Uterus (tissue), 4 donors: ENCODE data around the gene DAND5. TPM values are rescaled to one million over a fixed set of nuclear protein-coding genes. Genes with fewer than 3 reads are reported as not detected.

Experiments used
- DNase-seq, 2 donors: peaks; one replicate each; pipeline ENCODE4 v3.0.0-alpha.2; 2019 to 2020
- H3K27ac ChIP-seq, 2 donors: fragments of 200-600 bp; sonication (generic); 1 replicate in 1 of 2; 2 replicates in 1 of 2; pipeline ENCODE4 v1.5.1; 2016 to 2018
- H3K27me3 ChIP-seq, 2 donors: fragments of 200-600 bp; sonication (generic); one replicate each; pipeline ENCODE4 v1.5.1; 2018 to 2019; ENCODE audit warnings: control low read depth in 1 of 2
- H3K36me3 ChIP-seq, 2 donors: fragments of 200-600 bp; sonication (generic); one replicate each; pipeline ENCODE4 v1.5.1; 2019; ENCODE audit warnings: control low read depth in 1 of 2
- H3K4me1 ChIP-seq, 2 donors: fragments of 200-600 bp; sonication (generic); one replicate each; pipeline ENCODE4 v1.5.1; 2018 to 2019; ENCODE audit warnings: control low read depth in 1 of 2
- H3K4me3 ChIP-seq, 2 donors: fragments of 200-600 bp; sonication (generic); 1 replicate in 1 of 2; 2 replicates in 1 of 2; pipeline ENCODE4 v1.5.1; 2018 to 2019; ENCODE audit warnings: mild to moderate bottlenecking in 1 of 2
- H3K9me3 ChIP-seq, 2 donors: fragments of 200-600 bp; sonication (generic); one replicate each; pipeline ENCODE4 v1.5.1; 2019; ENCODE audit warnings: control low read depth in 1 of 2
- CTCF ChIP-seq, 4 experiments: fragments of 200-600 bp in 2 of 4; fragments of 450-650 bp in 2 of 4; sonication (generic) in 2 of 4; IDR thresholded peaks; one replicate each; pipeline ENCODE4 v1.5.1; 2016 to 2019; ENCODE audit warnings: antibody characterized with exemption in 4 of 4, mild to moderate bottlenecking in 2 of 4, moderate library complexity in 1 of 4
- POLR2A ChIP-seq, 2 donors: fragments of 450-650 bp; IDR thresholded peaks; one replicate each; pipeline ENCODE4 v1.6.1; 2016; ENCODE audit warnings: antibody characterized with exemption in 2 of 2, mild to moderate bottlenecking in 1 of 2, moderate library complexity in 1 of 2
- intact Hi-C: fragments of 100-400 bp; cut with DNase I; formaldehyde crosslinking; loops from one replicate; pipeline ENCODE4 v1.15.1; 2023; ENCODE audit warnings: low total_unique reads
- microRNA-seq: library from miRNA; unstranded; fragments of <30 nt; microRNA quantifications from one replicate; pipeline ENCODE4, GENCODE V29; 2016; ENCODE audit warnings: borderline microRNAs expressed, borderline replicate concordance
- small RNA-seq: library from RNA; depleted of rRNA; stranded (forward); fragments of <200 nt; gene quantifications from one replicate; pipeline ENCODE3, GENCODE V24; 2016
- total RNA-seq, 4 donors: library from RNA; depleted of rRNA in 3 of 4; stranded (reverse); fragments of >200 nt in 3 of 4; gene quantifications; one replicate each; pipeline versions ENCODE4 v1.1.0 to v1.2.4, GENCODE V29; 2014 to 2023
- donor health status: DM: yes; HTN: yes; CAD: no.

Gene DAND5
- total RNA-seq, 4 donors from 2014 or later: 0.14 TPM; not detected in 3

- Histone ChIP-seq H3K4me1 (peaks cover 8 to 25% of the 10 kb centered on the region in 2 donors), H3K9me3 (no peaks in the 10 kb centered on the region), H3K27me3 (no peaks in the 10 kb centered on the region), H3K4me3 (peak overlapping the region; percentile 33 to 40), H3K27ac (peak overlapping the region; percentile 95 to 99), H3K36me3 (no peaks in the 10 kb centered on the region)
- intact Hi-C loops: no loop called here
- TF ChIP-seq CTCF (IDR thresholded peaks at IDR 0.05) (peak in 3 of 4 experiments; percentile 14 to 76 (median 64)), POLR2A (IDR thresholded peaks at IDR 0.05) (peak in 1 of 2 donors; percentile 33)
- peak; percentile 92 to 95 for DNase-seq
These were observed 53.7 kb downstream of the DAND5 start for GRCh38 chr19:13022859-13023636.

- intact Hi-C loops: no loop called here
- no peaks in the 10 kb centered on the region for H3K27me3 ChIP-seq
- DNase-seq: no peak
- peak overlapping the region; percentile 33 to 40 for H3K4me3 ChIP-seq
- H3K9me3 ChIP-seq: no peaks in the 10 kb centered on the region
- no peaks in the 10 kb centered on the region for H3K36me3 ChIP-seq
- no peak for TF ChIP-seq POLR2A (IDR thresholded peaks at IDR 0.05)
- no peak for TF ChIP-seq CTCF (IDR thresholded peaks at IDR 0.05)
- peaks cover 8 to 25% of the 10 kb centered on the region in 2 donors for H3K4me1 ChIP-seq
- peak overlapping the region; percentile 95 to 99 for H3K27ac ChIP-seq
These were observed 54.3 kb downstream of the DAND5 start for GRCh38 chr19:13023656-13024055.

Small RNA genes lying within 50 kb of the gene (microRNA-seq; reads per million reads assigned to microRNA genes)
- gene MIR5695 (not detected), gene MIR6515 (not detected)

Small RNA genes lying within 50 kb of the gene (small RNA-seq; reads per million reads assigned to genes)
- gene MIR5695: not detected
- gene MIR6515: not detected

Other genes with a start within 250 kb of the DAND5 start
- gene TNPO2, start 245.6 kb upstream of the DAND5 start, total RNA-seq: 10 to 100 TPM; 29.7 to 92.9 (median 71.2) TPM
- gene TRIR, start 234.9 kb upstream of the DAND5 start, total RNA-seq: 100 to 1,000 TPM in 3 of 4 donors, 10 to 100 TPM in 1; 88.8 to 490 (median 244) TPM
- gene GET3, start 232.1 kb upstream of the DAND5 start, total RNA-seq: 10 to 100 TPM; 15.4 to 57.4 (median 36.4) TPM
- gene BEST2, start 217.8 kb upstream of the DAND5 start, total RNA-seq: under 1 TPM in 2 of 4 donors, not detected in 2; 0.14 to 0.29 TPM
- 10 to 100 TPM in 2 of 4 donors, 1 to 10 TPM in 1, under 1 TPM in 1; 0.59 to 37.5 (median 14.0) TPM for gene HOOK2, start 194.0 kb upstream of the DAND5 start, total RNA-seq
- gene JUNB, start 178.1 kb upstream of the DAND5 start, total RNA-seq: 100 to 1,000 TPM in 1 of 4 donors, 10 to 100 TPM in 3; 47.4 to 417 (median 81.5) TPM
- 100 to 1,000 TPM; 148 to 178 (median 163) TPM for gene PRDX2, start 167.8 kb upstream of the DAND5 start, total RNA-seq
- 1 to 10 TPM in 1 of 4 donors, not detected in 3; 4.1 TPM for gene THSD8, start 167.5 kb upstream of the DAND5 start, total RNA-seq
- gene RNASEH2A, start 163.0 kb upstream of the DAND5 start, total RNA-seq: 10 to 100 TPM in 1 of 4 donors, 1 to 10 TPM in 3; 2.3 to 18.9 (median 3.1) TPM
- gene RTBDN, start 135.0 kb upstream of the DAND5 start, total RNA-seq: not detected
- gene MAST1, start 131.1 kb upstream of the DAND5 start, total RNA-seq: 1 to 10 TPM in 1 of 4 donors, not detected in 3; 1.2 TPM
- gene DNASE2, start 88.1 kb upstream of the DAND5 start, total RNA-seq: 10 to 100 TPM; 19.0 to 65.8 (median 31.0) TPM
- gene KLF1, start 82.4 kb upstream of the DAND5 start, total RNA-seq: under 1 TPM in 2 of 4 donors, not detected in 2; 0.77 to 0.97 TPM
- gene GCDH, start 78.4 kb upstream of the DAND5 start, total RNA-seq: 10 to 100 TPM in 3 of 4 donors, 1 to 10 TPM in 1; 6.8 to 47.9 (median 18.2) TPM
- gene SYCE2, start 50.3 kb upstream of the DAND5 start, total RNA-seq: under 1 TPM in 2 of 4 donors, not detected in 2; 0.41 to 0.49 TPM
- gene FARSA, start 35.9 kb upstream of the DAND5 start, total RNA-seq: 10 to 100 TPM in 2 of 4 donors, 1 to 10 TPM in 2; 4.6 to 47.8 (median 20.5) TPM
- 100 to 1,000 TPM; 166 to 616 (median 392) TPM for gene CALR, start 31.0 kb upstream of the DAND5 start, total RNA-seq
- 100 to 1,000 TPM in 1 of 4 donors, 10 to 100 TPM in 3; 13.3 to 105 (median 64.4) TPM for gene RAD23A, start 23.7 kb upstream of the DAND5 start, total RNA-seq
- gene GADD45GIP1, start 12.4 kb upstream of the DAND5 start, total RNA-seq: 10 to 100 TPM in 2 of 4 donors, 1 to 10 TPM in 2; 3.3 to 76.8 (median 12.8) TPM
- gene NFIX, start 25.9 kb downstream of the DAND5 start, total RNA-seq: 100 to 1,000 TPM in 2 of 4 donors, 10 to 100 TPM in 2; 27.4 to 381 (median 78.4) TPM
- 10 to 100 TPM in 3 of 4 donors, 1 to 10 TPM in 1; 2.6 to 15.5 (median 11.1) TPM for gene LYL1, start 133.3 kb downstream of the DAND5 start, total RNA-seq
- 10 to 100 TPM; 23.2 to 99.4 (median 33.6) TPM for gene TRMT1, start 147.2 kb downstream of the DAND5 start, total RNA-seq
- 10 to 100 TPM; 13.4 to 28.1 (median 15.8) TPM for gene NACC1, start 148.7 kb downstream of the DAND5 start, total RNA-seq
- 10 to 100 TPM; 42.2 to 72.1 (median 44.8) TPM for gene STX10, start 180.8 kb downstream of the DAND5 start, total RNA-seq
- 100 to 1,000 TPM in 1 of 4 donors, 10 to 100 TPM in 3; 15.1 to 108 (median 66.7) TPM for gene IER2, start 180.8 kb downstream of the DAND5 start, total RNA-seq